Measurements from ENCODE around the gene RAB9A. TPM values are rescaled to one million over a fixed set of nuclear protein-coding genes. Genes with fewer than 3 reads are reported as not detected.
"Not testable (repeated sequence)": the region's sequence is repeated elsewhere in the genome, so short reads cannot be mapped to it uniquely, and the experiment has no call there.

Gene RAB9A
- total RNA-seq, 2 experiments from 2014 or later, result 11.7 to 14.1 TPM

GRCh38 chrX:13721819-13722519 lies 33.0 kb downstream of the RAB9A start:
- ChIA-PET CTCF (ENCODE audit: unreplicated experiment) (no interaction called here), POLR2A (interaction anchor here (0.6 to 1.9 kb wide), 9 partner anchors 10 to 894 kb away, joined by 3 to 17 read pairs (median 4); partner anchors contain the start of genes OFD1 and TRAPPC2)
- no peaks in the 10 kb centered on the region for H4K20me1 ChIP-seq (ENCODE audit: insufficient read depth, low read length)
- TF ChIP-seq CTCF (conservative IDR thresholded peaks at IDR 0.05; ENCODE audit: low read length) (no peak), EZH2phosphoT487 (IDR thresholded peaks at IDR 0.05; ENCODE audit: borderline replicate concordance, low read depth, low read length) (no peak)
- no TSS peak for BruUV-seq (replicated peaks)
- peaks cover 32% of the 10 kb centered on the region for H3K4me1 ChIP-seq (ENCODE audit: insufficient read depth, low read length, poor library complexity, severe bottlenecking)
- H3K27ac ChIP-seq (ENCODE audit: low read depth, low read length, poor library complexity, severe bottlenecking), result peak overlapping the region; percentile 68
- intact Hi-C loops (cut with micrococcal nuclease; ENCODE audit: unreplicated experiment), result no loop called here
- H2AFZ ChIP-seq (ENCODE audit: low read length), result no peak overlapping the region
- peak; percentile 66 for DNase-seq (ENCODE audit: low spot score)
- peaks cover 68% of the 10 kb centered on the region for H3K36me3 ChIP-seq (ENCODE audit: insufficient read depth, low read length)
- peaks cover 62% of the 10 kb centered on the region for H3K79me2 ChIP-seq (ENCODE audit: insufficient read depth, low read depth, low read length)
- H3K4me3 ChIP-seq (ENCODE audit: low read depth, low read length, poor library complexity, severe bottlenecking), result peak overlapping the region; percentile 46
- no peaks in the 10 kb centered on the region for H3K9me2 ChIP-seq (ENCODE audit: insufficient read depth, low read length)
- no peaks in the 10 kb centered on the region for H3K9me3 ChIP-seq (ENCODE audit: low read length)
- H3K4me2 ChIP-seq (ENCODE audit: low read length), result peak overlapping the region; percentile 60

DNA sequence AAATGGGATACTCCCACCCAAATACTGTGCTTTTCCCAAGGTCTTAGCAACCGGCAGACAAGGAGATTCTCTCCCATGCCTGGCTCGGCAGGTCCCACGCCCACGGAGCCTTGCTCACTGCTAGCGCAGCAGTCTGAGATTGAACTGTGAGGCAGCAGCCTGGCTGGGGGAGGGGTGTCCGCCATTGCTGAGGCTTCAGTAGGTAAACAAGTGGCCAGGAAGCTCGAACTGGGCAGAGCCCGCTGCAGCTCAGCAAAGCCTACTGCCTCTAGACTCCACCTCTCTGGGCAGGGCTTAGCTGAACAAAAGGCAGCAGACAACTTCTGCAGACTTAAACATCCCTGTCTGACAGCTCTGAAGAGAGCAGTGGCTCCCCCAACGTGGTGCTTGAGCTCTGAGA lies 36.0 kb downstream of the RAB9A start:
- H3K4me2 ChIP-seq (ENCODE audit: low read length); H3K9me3 ChIP-seq (ENCODE audit: low read length); intact Hi-C loops (cut with micrococcal nuclease; ENCODE audit: unreplicated experiment); H3K27ac ChIP-seq (ENCODE audit: low read depth, low read length, poor library complexity, severe bottlenecking); DNase-seq (ENCODE audit: low spot score); H4K20me1 ChIP-seq (ENCODE audit: insufficient read depth, low read length); H3K4me3 ChIP-seq (ENCODE audit: low read depth, low read length, poor library complexity, severe bottlenecking); CTCF ChIA-PET (ENCODE audit: unreplicated experiment); H3K9me2 ChIP-seq (ENCODE audit: insufficient read depth, low read length); H2AFZ ChIP-seq (ENCODE audit: low read length); BruUV-seq (replicated peaks): not testable (repeated sequence)
- POLR2A ChIA-PET, result interaction anchor here (1.2 kb wide), 1 partner anchor 26 kb away, joined by 3 read pairs; no protein-coding TSS in a partner anchor
- peaks cover 49% of the 10 kb centered on the region for H3K36me3 ChIP-seq (ENCODE audit: insufficient read depth, low read length)
- peaks cover 25% of the 10 kb centered on the region for H3K4me1 ChIP-seq (ENCODE audit: insufficient read depth, low read length, poor library complexity, severe bottlenecking)
- H3K79me2 ChIP-seq (ENCODE audit: insufficient read depth, low read depth, low read length), result peaks cover 87% of the 10 kb centered on the region

DNA sequence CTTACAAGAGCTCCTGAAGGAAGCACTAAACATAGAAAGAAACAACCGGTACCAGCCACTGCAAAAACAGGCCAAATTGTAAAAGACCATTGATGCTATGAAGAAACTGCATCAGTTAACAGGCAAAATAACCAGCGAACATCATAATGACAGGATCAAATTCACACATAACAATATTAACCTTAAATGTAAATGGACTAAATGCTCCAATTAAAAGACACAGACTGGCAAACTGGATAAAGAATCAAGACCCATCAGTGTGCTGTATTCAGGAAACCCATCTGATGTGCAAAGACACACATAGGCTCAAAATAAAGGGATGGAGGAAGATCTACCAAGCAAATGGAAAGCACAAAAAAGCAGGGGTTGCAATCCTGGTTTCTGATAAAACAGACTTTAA lies 37.7 kb downstream of the RAB9A start:
- H4K20me1 ChIP-seq (ENCODE audit: insufficient read depth, low read length); H3K27ac ChIP-seq (ENCODE audit: low read depth, low read length, poor library complexity, severe bottlenecking); CTCF ChIA-PET (ENCODE audit: unreplicated experiment); H3K9me2 ChIP-seq (ENCODE audit: insufficient read depth, low read length); H3K9me3 ChIP-seq (ENCODE audit: low read length); H3K4me2 ChIP-seq (ENCODE audit: low read length); POLR2A ChIA-PET; H2AFZ ChIP-seq (ENCODE audit: low read length); DNase-seq (ENCODE audit: low spot score); H3K4me3 ChIP-seq (ENCODE audit: low read depth, low read length, poor library complexity, severe bottlenecking); intact Hi-C loops (cut with micrococcal nuclease; ENCODE audit: unreplicated experiment); BruUV-seq (replicated peaks): not testable (repeated sequence)
- Histone ChIP-seq H3K36me3 (ENCODE audit: insufficient read depth, low read length) (peaks cover 32% of the 10 kb centered on the region), H3K79me2 (ENCODE audit: insufficient read depth, low read depth, low read length) (peaks cover 85% of the 10 kb centered on the region), H3K4me1 (ENCODE audit: insufficient read depth, low read length, poor library complexity, severe bottlenecking) (peaks cover 26% of the 10 kb centered on the region)

- Histone ChIP-seq H3K4me1 (ENCODE audit: insufficient read depth, low read length, poor library complexity, severe bottlenecking) (peaks cover 13% of the 10 kb centered on the region), H3K36me3 (ENCODE audit: insufficient read depth, low read length) (peaks cover 24% of the 10 kb centered on the region), H3K79me2 (ENCODE audit: insufficient read depth, low read depth, low read length) (peaks cover 81% of the 10 kb centered on the region)
- BruUV-seq (replicated peaks); H2AFZ ChIP-seq (ENCODE audit: low read length); POLR2A ChIA-PET; CTCF ChIA-PET (ENCODE audit: unreplicated experiment); H3K9me2 ChIP-seq (ENCODE audit: insufficient read depth, low read length); H3K4me3 ChIP-seq (ENCODE audit: low read depth, low read length, poor library complexity, severe bottlenecking); H3K4me2 ChIP-seq (ENCODE audit: low read length); DNase-seq (ENCODE audit: low spot score); H3K9me3 ChIP-seq (ENCODE audit: low read length); H4K20me1 ChIP-seq (ENCODE audit: insufficient read depth, low read length); H3K27ac ChIP-seq (ENCODE audit: low read depth, low read length, poor library complexity, severe bottlenecking): not testable (repeated sequence)
- intact Hi-C loops (cut with micrococcal nuclease; ENCODE audit: unreplicated experiment), result loop anchor here (5.0 to 10.0 kb wide), 5 partner anchors 33 to 773 kb away; partner anchors contain the start of gene GEMIN8
Measured at GRCh38 chrX:13730523-13730922, 41.6 kb downstream of the RAB9A start.

Measured in OCI-LY7 (cell line).